Measurements from ENCODE around the gene CACNA2D4. TPM values are rescaled to one million over a fixed set of nuclear protein-coding genes. Genes with fewer than 3 reads are reported as not detected.

CACNA2D4 gene
- total and polyA plus RNA-seq, 2 of the 13 experiments (the other 11 are each of a cell fraction or from before 2014, with no cell fraction given), result 14.2 to 136 TPM

DNA sequence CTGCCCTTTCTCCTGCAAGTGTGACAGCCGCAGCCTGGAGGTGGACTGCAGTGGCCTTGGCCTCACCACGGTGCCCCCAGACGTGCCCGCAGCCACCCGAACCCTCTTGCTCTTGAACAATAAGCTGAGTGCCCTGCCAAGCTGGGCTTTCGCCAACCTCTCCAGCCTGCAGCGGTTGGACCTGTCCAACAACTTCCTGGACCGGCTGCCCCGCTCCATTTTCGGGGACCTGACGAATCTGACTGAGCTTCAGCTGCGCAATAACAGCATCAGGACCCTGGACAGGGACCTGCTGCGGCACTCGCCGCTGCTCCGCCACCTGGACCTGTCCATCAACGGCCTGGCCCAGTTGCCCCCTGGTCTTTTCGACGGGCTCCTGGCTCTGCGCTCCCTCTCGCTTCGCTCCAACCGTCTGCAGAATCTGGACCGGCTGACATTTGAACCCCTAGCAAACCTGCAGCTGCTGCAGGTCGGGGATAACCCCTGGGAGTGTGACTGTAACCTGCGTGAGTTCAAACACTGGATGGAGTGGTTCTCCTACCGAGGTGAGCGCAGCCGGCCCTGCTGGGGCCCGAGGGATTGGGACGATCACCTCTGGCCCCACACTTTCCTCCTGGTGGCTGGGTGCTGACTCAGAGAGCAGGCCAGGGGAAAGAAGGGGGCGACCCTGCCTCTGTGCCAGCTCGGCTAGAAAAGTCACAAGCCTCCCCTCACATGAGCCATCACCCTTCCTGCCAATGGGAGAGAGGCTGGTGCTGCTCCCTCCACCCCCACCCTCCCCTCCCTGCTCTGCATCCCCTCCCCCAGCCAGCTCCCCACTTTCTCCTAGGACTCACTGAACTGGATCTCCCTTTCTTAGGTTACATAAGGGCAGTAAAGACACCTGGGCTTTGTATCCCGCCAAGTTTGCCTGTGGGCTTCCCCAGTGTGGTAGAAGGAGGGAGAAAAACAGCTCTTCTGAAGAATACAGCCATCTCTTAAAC lies 87.2 kb downstream of the CACNA2D4 start (continued):
- TF ChIP-seq SIN3A (IDR thresholded peaks at IDR 0.05; ENCODE audit: borderline replicate concordance, low read depth, low read length), result peak; percentile 82; the same call in 1 of the 2 replicates
- 0 out of 2 replicates have a peak, but pooled peaks have one; percentile 57 for TF ChIP-seq MLX (CRISPR knock-in tag; IDR thresholded peaks at IDR 0.05)
- TF ChIP-seq ATM (IDR thresholded peaks at IDR 0.05; ENCODE audit: borderline replicate concordance), result no peak
- TF ChIP-seq HMG20A (CRISPR knock-in tag; IDR thresholded peaks at IDR 0.05; ENCODE audit: borderline replicate concordance), result 0 out of 2 replicates have a peak, but pooled peaks have one; percentile 30
- TF ChIP-seq, protein P1, sequence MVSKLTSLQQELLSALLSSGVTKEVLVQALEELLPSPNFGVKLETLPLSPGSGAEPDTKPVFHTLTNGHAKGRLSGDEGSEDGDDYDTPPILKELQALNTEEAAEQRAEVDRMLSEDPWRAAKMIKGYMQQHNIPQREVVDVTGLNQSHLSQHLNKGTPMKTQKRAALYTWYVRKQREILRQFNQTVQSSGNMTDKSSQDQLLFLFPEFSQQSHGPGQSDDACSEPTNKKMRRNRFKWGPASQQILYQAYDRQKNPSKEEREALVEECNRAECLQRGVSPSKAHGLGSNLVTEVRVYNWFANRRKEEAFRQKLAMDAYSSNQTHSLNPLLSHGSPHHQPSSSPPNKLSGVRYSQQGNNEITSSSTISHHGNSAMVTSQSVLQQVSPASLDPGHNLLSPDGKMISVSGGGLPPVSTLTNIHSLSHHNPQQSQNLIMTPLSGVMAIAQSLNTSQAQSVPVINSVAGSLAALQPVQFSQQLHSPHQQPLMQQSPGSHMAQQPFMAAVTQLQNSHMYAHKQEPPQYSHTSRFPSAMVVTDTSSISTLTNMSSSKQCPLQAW (CRISPR knock-in tag; IDR thresholded peaks at IDR 0.05), result peak; percentile 67; the same call in 1 of the 2 replicates
- peak; percentile 55; the same call in 1 of the 2 replicates for TF ChIP-seq ZNF333 (CRISPR knock-in tag; IDR thresholded peaks at IDR 0.05; ENCODE audit: borderline replicate concordance)
- TF ChIP-seq, protein P2, sequence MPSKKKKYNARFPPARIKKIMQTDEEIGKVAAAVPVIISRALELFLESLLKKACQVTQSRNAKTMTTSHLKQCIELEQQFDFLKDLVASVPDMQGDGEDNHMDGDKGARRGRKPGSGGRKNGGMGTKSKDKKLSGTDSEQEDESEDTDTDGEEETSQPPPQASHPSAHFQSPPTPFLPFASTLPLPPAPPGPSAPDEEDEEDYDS (CRISPR knock-in tag; IDR thresholded peaks at IDR 0.05), result no peak
- TF ChIP-seq SOX6 (IDR thresholded peaks at IDR 0.05), result no peak
- 0 out of 2 replicates have a peak, but pooled peaks have one; percentile 19 for TF ChIP-seq SOX6 (CRISPR knock-in tag; IDR thresholded peaks at IDR 0.05)
- TF ChIP-seq RBM39 (IDR thresholded peaks at IDR 0.05; ENCODE audit: low read depth, low read length, poor library complexity, severe bottlenecking), result no peak
- TF ChIP-seq SALL1 (CRISPR knock-in tag; IDR thresholded peaks at IDR 0.05), result peak; percentile 94
- TF ChIP-seq ZSCAN21 (CRISPR knock-in tag; IDR thresholded peaks at IDR 0.05; ENCODE audit: borderline replicate concordance), result peak; percentile 56; the same call in 1 of the 2 replicates
- TF ChIP-seq MXD1 (CRISPR knock-in tag; IDR thresholded peaks at IDR 0.05), result peak; percentile 83
- no peak for TF ChIP-seq MAZ (IDR thresholded peaks at IDR 0.05; ENCODE audit: borderline replicate concordance, low read depth, low read length)
- TF ChIP-seq MAZ (CRISPR knock-in tag; IDR thresholded peaks at IDR 0.05; ENCODE audit: low read depth), result peak; percentile 52; the same call in 1 of the 2 replicates
- TF ChIP-seq ZFP36L2 (CRISPR knock-in tag; IDR thresholded peaks at IDR 0.05), result peak; percentile 95
- TF ChIP-seq HOXA3 (CRISPR knock-in tag; IDR thresholded peaks at IDR 0.05), result peak; percentile 41; the same call in 1 of the 2 replicates
- peak; percentile 67; the same call in 1 of the 2 replicates for TF ChIP-seq ZGPAT (CRISPR knock-in tag; IDR thresholded peaks at IDR 0.05)
- TF ChIP-seq SUZ12 (IDR thresholded peaks at IDR 0.05; ENCODE audit: low read depth, low read length), result no peak
- peak; percentile 58; the same call in 1 of the 2 replicates for TF ChIP-seq ZNF589 (CRISPR knock-in tag; conservative IDR thresholded peaks at IDR 0.05)
- TF ChIP-seq ZNF75D (CRISPR knock-in tag; IDR thresholded peaks at IDR 0.05; ENCODE audit: borderline replicate concordance), result peak; percentile 84; the same call in 1 of the 2 replicates
- TF ChIP-seq SATB2 (CRISPR knock-in tag; IDR thresholded peaks at IDR 0.05), result peak; percentile 91; the same call in 1 of the 2 replicates
